GM21529 (cell line): ENCODE data around the gene ADAMTSL1.

ENCODE experiments used
- ATAC-seq: cut with Tn5 transposase; IDR thresholded peaks from one replicate; pipeline ENCODE4 v1.9.1; 2021; ENCODE audit not compliant: unreplicated experiment

ADAMTSL1 gene

GRCh38 chr9:18554244-18554643, 80.3 kb downstream of the ADAMTSL1 start:
- ATAC-seq: no peak

DNA sequence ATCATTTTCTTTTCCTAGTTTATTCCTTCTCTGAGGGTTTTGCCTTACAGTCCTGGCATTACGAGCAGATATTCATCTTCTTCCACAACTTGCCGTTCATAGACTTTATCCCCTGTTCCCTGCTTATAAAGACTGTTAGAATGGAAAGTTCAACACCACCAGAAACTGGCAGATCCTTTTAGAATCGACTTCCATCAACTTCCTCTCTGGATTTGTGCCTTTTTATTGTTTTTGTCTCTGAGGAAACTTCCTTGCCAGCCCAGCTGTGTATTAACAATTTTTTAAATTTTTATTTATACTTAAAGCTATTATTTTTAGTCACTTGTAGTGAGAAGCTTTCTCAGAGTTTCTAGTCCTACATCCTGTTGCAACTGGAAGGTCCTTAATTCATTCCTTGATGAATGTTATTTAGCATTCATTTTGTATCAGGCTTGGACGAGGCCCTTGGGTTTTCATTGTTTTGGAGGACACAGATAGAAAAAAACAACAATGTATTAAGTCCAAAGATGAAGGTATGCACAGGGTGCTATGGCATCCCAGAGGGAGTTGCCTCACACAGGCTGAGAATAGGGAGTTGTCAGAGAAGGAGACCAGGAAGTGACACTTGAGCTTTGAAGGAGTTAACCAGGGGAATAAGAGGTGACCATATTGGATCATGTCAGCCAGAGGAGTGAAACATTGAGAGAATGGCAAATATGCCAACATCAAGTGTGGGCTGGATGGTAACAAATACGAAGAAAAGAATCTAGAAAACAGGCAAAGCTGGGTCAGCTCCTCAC, 81.3 kb downstream of the ADAMTSL1 start:
- no peak for ATAC-seq

- ATAC-seq: no peak
Measured at GRCh38 chr9:18564018-18564880, 90.3 kb downstream of the ADAMTSL1 start.

- ATAC-seq: no peak
Measured at GRCh38 chr9:18566121-18566520, 92.2 kb downstream of the ADAMTSL1 start.

- ATAC-seq: no peak
Measured at GRCh38 chr9:18568973-18569372, 95.0 kb downstream of the ADAMTSL1 start.

DNA sequence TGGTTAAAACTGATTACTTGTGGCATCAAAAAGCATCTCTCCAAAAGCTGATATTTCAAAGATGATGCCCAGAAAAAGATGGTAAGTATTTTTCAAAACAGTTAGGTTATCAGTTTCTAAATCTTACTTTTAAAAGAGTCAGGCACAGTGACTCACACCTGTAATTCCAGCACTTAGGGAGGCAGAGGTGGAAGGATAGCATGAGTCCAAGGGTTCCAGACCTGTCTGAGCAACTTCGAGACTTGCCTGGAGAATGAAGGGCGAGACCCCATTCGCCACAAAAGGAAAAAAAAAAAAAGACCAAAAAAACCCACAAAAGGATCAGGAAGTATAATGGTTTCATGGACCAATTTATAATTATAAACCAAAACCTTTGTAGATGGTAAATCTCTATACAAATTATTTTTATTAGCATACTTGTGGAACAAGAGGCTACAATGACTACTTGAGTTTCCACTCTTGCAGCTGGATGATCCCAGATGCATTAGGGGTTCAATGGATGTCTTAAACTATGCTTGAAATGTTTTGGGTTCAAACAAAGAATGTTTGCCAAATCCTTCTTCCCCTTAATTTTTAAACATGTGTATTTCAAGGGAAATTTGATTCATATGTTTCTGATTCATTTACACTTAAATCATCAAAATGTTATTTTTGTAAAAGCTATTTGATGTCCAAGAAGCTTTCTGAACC, 96.1 kb downstream of the ADAMTSL1 start:
- ATAC-seq: no peak

GRCh38 chr9:18573021-18573556, 99.1 kb downstream of the ADAMTSL1 start:
- ATAC-seq: no peak

- ATAC-seq: no peak
Measured at GRCh38 chr9:18575686-18576085, 101.7 kb downstream of the ADAMTSL1 start.

GRCh38 chr9:18579536-18579935, 105.6 kb downstream of the ADAMTSL1 start:
- no peak for ATAC-seq

- no peak for ATAC-seq
Measured at GRCh38 chr9:18580151-18580550, 106.2 kb downstream of the ADAMTSL1 start.

GRCh38 chr9:18585996-18586395, 112.0 kb downstream of the ADAMTSL1 start:
- no peak for ATAC-seq

DNA sequence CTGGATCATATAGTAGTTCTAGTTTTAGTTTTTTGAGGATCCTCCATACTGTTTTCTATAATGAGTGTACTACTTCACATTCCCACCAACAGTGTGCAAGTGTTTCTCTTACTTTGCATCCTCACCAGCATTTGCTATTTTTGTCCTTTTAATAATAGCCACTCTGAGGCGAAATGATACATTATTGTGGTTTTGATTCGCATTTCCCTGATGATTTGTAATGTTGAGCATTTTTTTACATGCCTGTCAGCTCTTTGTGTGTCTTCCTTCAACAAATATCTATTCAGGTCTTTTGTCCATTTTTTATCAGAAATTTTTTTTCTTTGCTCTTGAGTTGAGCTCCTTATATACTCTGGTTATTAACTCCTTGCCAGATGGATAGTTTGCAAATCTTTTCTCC, 114.0 kb downstream of the ADAMTSL1 start:
- ATAC-seq: no peak

GRCh38 chr9:18591261-18591660, 117.3 kb downstream of the ADAMTSL1 start:
- no peak for ATAC-seq

DNA sequence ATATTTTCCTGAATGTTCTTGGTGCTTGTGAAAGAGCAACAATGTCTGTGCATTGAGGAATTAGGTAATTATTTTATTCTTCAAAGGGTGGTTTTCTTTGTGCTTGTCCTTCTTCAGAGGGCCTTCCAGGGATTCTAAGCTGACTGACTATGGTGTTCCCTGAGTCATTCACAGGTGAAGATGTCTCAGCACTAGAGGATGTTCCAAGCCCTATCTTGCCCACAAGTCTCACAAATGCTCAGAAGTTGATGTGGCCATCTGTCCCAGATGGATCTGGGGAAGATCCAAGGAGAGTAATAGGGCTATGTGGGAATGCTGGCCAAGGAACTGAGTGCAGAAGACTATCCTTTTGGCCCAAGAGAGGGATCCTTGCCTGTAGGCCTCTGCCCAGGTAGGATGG, 120.9 kb downstream of the ADAMTSL1 start:
- ATAC-seq: no peak

- no peak for ATAC-seq
Measured at GRCh38 chr9:18595597-18595996, 121.6 kb downstream of the ADAMTSL1 start.

DNA sequence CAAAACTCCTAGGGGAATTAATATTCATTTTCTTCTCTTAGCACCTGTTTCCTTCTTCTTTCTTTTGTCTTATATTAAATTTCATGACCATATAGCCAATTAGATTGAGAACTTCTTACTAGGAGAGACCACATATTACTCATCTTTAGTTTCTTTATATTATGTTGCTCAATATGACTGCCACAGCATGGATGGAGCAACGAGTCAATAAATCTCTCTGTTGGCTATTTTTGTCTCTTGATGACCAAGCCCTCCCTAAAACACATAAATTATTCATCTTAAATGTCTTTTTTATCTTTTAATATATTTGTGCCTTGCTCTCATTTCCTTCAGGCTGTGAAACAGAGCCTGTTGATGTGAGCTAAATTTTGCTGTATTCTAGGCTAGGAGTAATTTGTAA, 123.0 kb downstream of the ADAMTSL1 start:
- no peak for ATAC-seq

DNA sequence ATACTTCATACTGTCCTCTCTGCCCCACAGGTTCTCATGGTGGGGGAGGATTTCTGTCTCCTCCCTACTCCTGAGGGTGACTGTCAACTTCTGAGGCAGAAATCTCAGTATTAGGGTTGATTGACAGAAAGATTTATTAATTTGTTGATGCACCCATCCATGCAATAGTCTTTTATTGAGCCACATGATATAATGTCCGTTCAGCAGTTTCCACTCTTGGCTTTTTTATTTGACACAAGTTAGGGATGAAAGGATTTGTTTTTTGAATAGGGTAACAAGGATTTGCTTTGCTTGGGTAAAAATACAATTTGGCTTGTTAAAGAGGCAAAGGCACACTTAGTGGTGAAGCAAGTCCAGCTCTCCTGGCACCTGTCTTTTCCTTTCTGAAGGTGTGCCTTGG, 125.0 kb downstream of the ADAMTSL1 start:
- no peak for ATAC-seq

DNA sequence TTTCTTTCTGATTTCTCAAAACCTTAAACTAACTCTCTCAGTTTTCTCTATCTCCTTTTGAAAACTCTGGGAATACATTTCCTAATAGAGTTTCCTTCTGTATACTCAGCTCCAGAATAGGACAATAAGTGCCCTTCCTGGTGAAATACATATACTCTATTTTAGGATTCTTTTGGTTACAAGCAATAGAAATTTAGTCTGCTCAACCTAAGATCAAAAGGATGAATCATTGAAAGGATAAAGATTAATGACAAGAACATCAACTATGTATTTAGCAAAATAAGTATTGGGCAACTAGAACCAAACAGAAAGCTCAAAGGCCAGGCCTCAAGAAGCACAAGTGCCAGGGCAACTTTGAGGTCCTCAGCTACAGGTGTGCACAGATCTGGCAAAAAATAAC, 127.1 kb downstream of the ADAMTSL1 start:
- no peak for ATAC-seq

DNA sequence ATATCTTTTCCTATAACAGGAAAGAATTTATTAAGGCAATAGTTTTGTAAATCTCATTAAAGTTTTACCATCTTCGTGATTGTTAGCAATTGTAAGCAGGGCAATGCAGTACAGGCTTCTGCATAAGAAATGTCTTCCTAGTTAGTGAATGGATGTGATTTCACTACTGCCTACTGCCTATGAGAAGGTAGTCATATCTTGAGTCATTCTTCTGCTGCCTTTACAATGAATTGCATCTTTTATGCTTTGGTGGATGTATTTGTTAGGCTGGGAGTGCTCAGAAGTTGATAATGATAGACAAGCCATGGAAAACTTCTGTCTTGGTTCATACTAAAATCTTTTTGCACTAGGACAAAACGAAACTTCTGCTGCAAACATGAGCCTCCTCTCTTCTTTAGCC, 128.0 kb downstream of the ADAMTSL1 start:
- ATAC-seq: no peak

- no peak for ATAC-seq
Measured at GRCh38 chr9:18604767-18605730, 131.1 kb downstream of the ADAMTSL1 start.
